IPS-15b (cell line): ENCODE results near the gene KRT79.

Experiments used
- H3K27me3 ChIP-seq: one replicate; pipeline ENCODE4 v1.6.1; 2013; ENCODE audit warnings: low read length; ENCODE audit not compliant: control insufficient read depth, insufficient read depth
- H3K36me3 ChIP-seq: one replicate; pipeline ENCODE4 v1.6.1; 2013; ENCODE audit warnings: low read length; ENCODE audit not compliant: control insufficient read depth, insufficient read depth
- H3K4me1 ChIP-seq: one replicate; pipeline ENCODE4 v1.6.1; 2013; ENCODE audit warnings: mild to moderate bottlenecking, low read length; ENCODE audit not compliant: control insufficient read depth, insufficient read depth
- H3K4me3 ChIP-seq: one replicate; pipeline ENCODE4 v1.5.1; 2013; ENCODE audit warnings: low read depth, low read length
- H3K9ac ChIP-seq: one replicate; pipeline ENCODE4 v1.6.1; 2013; ENCODE audit warnings: low read depth, mild to moderate bottlenecking, low read length
- H3K9me3 ChIP-seq: one replicate; pipeline ENCODE4 v1.6.1; 2013; ENCODE audit warnings: mild to moderate bottlenecking, low read length; ENCODE audit not compliant: control insufficient read depth, insufficient read depth

KRT79 gene

GRCh38 chr12:52788192-52788875 lies 45.8 kb downstream of the KRT79 start:
- no peaks in the 10 kb centered on the region for H3K36me3 ChIP-seq
- no peak overlapping the region for H3K4me3 ChIP-seq
- H3K27me3 ChIP-seq, result no peaks in the 10 kb centered on the region
- H3K9me3 ChIP-seq, result no peaks in the 10 kb centered on the region
- H3K4me1 ChIP-seq, result no peaks in the 10 kb centered on the region
- H3K9ac ChIP-seq, result no peak overlapping the region

DNA sequence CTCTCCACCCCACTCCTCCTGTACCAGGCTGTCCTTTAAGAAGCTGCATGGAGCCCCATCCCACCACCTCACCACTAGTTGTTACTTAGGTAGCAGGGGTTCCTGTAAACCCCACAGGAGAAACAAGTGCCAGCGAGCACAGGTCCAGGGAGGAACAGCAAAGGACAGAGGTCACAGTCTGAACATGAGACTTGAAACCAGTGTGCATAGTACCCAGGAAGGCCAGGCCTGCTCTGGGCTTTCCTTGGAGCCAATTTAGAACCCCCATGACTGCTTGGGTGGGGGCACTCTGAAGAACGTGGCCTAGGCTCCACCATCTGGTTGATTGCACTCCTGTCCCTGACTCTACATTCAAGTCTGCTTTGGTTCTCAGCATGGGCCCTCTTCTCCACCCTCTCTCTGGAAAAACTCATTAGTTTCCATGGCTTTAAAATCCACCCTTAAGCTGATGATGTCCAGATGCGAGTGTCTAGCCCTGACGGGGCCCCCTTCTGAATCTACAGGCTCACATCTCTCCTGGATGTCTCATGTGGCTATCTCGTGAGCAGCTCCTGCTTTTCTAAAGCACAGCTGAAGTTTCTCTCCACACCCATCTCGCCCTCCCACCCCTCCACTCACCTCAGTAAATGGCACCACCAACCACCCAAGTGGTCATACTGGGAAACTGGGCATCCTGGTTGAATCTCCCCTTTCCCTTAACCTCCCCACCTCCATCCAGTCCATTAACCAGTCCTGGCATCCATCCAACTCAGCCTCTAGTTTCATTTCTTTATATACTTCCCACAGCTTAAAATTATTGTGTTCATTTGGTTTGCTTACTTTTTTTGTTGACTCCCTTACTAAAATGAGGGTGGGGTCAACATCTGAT lies 46.6 kb downstream of the KRT79 start:
- no peaks in the 10 kb centered on the region for H3K4me1 ChIP-seq
- H3K27me3 ChIP-seq, result no peaks in the 10 kb centered on the region
- no peak overlapping the region for H3K4me3 ChIP-seq
- H3K9me3 ChIP-seq, result no peaks in the 10 kb centered on the region
- H3K36me3 ChIP-seq, result no peaks in the 10 kb centered on the region
- H3K9ac ChIP-seq, result no peak overlapping the region

GRCh38 chr12:52784909-52785308 lies 49.2 kb downstream of the KRT79 start:
- H3K9ac ChIP-seq, result no peak overlapping the region
- H3K4me3 ChIP-seq, result no peak overlapping the region
- no peaks in the 10 kb centered on the region for H3K27me3 ChIP-seq
- no peaks in the 10 kb centered on the region for H3K36me3 ChIP-seq
- no peaks in the 10 kb centered on the region for H3K4me1 ChIP-seq
- H3K9me3 ChIP-seq, result no peaks in the 10 kb centered on the region

DNA sequence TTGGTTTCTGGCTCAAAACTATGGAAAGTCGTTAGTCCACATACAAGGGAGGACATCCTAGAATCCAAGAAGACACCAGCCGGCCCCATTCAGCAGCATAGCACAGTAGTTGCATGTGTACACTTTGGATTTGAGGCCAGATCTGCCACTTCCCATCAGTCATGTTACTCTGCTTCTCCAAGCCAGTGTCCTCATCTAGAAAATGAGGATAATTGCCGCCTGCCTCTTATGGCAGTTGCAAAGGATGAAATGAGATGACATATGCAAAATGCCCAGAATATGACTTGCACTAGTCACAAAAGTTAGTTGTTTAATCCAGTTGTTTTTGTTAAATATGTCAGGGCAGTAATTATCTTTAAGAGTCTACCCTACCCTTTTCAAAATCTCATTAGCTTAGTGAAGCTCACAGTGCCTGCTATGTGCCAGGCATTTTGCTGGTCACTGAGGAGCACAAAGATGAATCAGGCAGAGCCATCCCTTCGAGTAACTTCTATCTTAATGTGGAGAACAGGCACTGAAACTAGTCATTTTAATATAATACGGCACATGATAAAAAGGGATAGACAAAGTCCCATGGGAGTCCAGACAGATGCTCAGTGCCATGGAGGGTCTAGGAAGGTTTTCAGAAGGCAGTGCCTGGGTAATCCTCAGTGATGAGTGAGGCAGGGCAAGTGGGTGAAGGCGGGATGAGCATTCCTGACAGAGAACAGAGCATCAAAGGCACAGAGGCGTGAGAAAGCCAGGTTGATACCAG lies 50.4 kb downstream of the KRT79 start:
- Histone ChIP-seq H3K9ac (no peak overlapping the region), H3K9me3 (no peaks in the 10 kb centered on the region), H3K36me3 (no peaks in the 10 kb centered on the region), H3K4me3 (no peak overlapping the region), H3K27me3 (no peaks in the 10 kb centered on the region), H3K4me1 (no peaks in the 10 kb centered on the region)

DNA sequence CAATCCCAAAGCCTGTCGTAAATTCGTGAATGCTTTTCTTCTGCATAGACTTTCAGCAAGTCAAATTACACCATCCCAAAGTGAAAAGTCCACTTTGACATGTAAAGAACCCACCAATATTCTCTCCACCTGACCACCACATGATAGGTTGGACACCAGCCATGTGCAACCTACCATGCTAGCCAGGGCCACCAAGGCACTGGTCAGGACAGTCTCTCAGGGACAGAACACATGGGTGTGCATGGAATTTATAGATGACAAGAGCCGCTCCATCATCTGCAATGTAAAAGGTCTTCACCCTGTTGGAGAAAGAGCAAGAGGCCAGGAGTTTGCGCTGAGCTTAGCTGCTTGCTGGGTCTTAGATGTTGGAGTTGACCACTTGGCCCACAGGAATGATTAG lies 51.6 kb downstream of the KRT79 start:
- Histone ChIP-seq H3K9me3 (no peaks in the 10 kb centered on the region), H3K27me3 (no peaks in the 10 kb centered on the region), H3K9ac (no peak overlapping the region), H3K4me3 (no peak overlapping the region), H3K4me1 (no peaks in the 10 kb centered on the region), H3K36me3 (no peaks in the 10 kb centered on the region)

GRCh38 chr12:52781399-52782082 lies 52.6 kb downstream of the KRT79 start:
- no peaks in the 10 kb centered on the region for H3K27me3 ChIP-seq
- no peak overlapping the region for H3K9ac ChIP-seq
- no peaks in the 10 kb centered on the region for H3K9me3 ChIP-seq
- H3K4me3 ChIP-seq, result no peak overlapping the region
- no peaks in the 10 kb centered on the region for H3K36me3 ChIP-seq
- no peaks in the 10 kb centered on the region for H3K4me1 ChIP-seq

GRCh38 chr12:52779914-52780313 lies 54.2 kb downstream of the KRT79 start:
- H3K27me3 ChIP-seq, result no peaks in the 10 kb centered on the region
- no peaks in the 10 kb centered on the region for H3K4me1 ChIP-seq

GRCh38 chr12:52778833-52779232 lies 55.3 kb downstream of the KRT79 start:
- no peak overlapping the region for H3K4me3 ChIP-seq
- H3K9me3 ChIP-seq, result no peaks in the 10 kb centered on the region
- no peaks in the 10 kb centered on the region for H3K36me3 ChIP-seq
- no peaks in the 10 kb centered on the region for H3K27me3 ChIP-seq
- no peaks in the 10 kb centered on the region for H3K4me1 ChIP-seq
- no peak overlapping the region for H3K9ac ChIP-seq

More at GRCh38 chr12:52779914-52780313, 54.2 kb downstream of the KRT79 start:
- H3K4me3 ChIP-seq, result no peak overlapping the region
- H3K9me3 ChIP-seq, result no peaks in the 10 kb centered on the region
- H3K9ac ChIP-seq, result no peak overlapping the region
- no peaks in the 10 kb centered on the region for H3K36me3 ChIP-seq

DNA sequence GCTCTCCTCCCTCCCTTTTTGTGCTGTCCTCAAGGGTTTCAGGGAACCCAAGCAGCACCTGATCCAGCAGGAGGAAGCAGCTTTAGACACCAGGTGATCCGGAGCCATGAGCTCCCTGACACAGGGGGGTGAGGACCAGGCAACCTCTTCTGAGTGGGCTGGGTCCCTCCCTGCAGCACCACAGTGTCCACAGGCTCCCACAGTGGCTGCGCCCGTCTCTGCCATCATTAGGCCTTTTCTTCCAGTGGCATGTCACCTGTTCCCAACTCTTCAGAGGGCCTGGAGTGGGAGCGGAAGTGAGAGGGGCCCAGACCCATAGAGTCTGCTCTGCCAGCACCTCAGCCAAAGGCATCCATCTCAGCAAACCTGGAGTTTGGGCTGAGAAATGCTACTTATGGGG lies 56.5 kb downstream of the KRT79 start:
- Histone ChIP-seq H3K27me3 (no peaks in the 10 kb centered on the region), H3K4me1 (no peaks in the 10 kb centered on the region), H3K4me3 (no peak overlapping the region), H3K9ac (no peak overlapping the region), H3K9me3 (no peaks in the 10 kb centered on the region), H3K36me3 (no peaks in the 10 kb centered on the region)

- H3K4me1 ChIP-seq, result no peaks in the 10 kb centered on the region
- no peaks in the 10 kb centered on the region for H3K9me3 ChIP-seq
- no peaks in the 10 kb centered on the region for H3K36me3 ChIP-seq
- no peaks in the 10 kb centered on the region for H3K27me3 ChIP-seq
- no peak within 1 kb of the TSS for H3K9ac ChIP-seq
- H3K4me3 ChIP-seq, result no peak within 1 kb of the TSS
Observed at GRCh38 chr12:52776913-52777395, 57.2 kb downstream of the KRT79 start, which contains the start of gene KRT76. Gene KRT76, minus strand, starts transcription at chr12:52777345. Its CDS starts 54 bp downstream, at chr12:52777291.

- H3K9me3 ChIP-seq, result no peaks in the 10 kb centered on the region
- H3K27me3 ChIP-seq, result no peaks in the 10 kb centered on the region
- H3K4me1 ChIP-seq, result no peaks in the 10 kb centered on the region
- no peaks in the 10 kb centered on the region for H3K36me3 ChIP-seq
- H3K9ac ChIP-seq, result no peak overlapping the region
- H3K4me3 ChIP-seq, result no peak overlapping the region
Observed at GRCh38 chr12:52776435-52776834, 57.7 kb downstream of the KRT79 start.
